Transverse colon (tissue), 4 donors: ENCODE data around the gene RIOK3.

Experiments used
- CTCF ChIP-seq, 5 experiments: fragments of 200-600 bp in 3 of 5; fragments of 450-650 bp in 2 of 5; sonication (generic) in 3 of 5; IDR thresholded peaks; 1 replicate in 2 of 5; 2 replicates in 3 of 5; pipeline ENCODE4 v1.5.1; 2016 to 2017; ENCODE audit warnings: antibody characterized with exemption in 5 of 5, inconsistent platforms in 3 of 5, mild to moderate bottlenecking in 2 of 5, moderate library complexity in 1 of 5
- EP300 ChIP-seq: sonication (generic); formaldehyde crosslinking; IDR thresholded peaks from one replicate; pipeline ENCODE4 v1.6.1; 2017; ENCODE audit warnings: antibody characterized with exemption, low read depth
- POLR2A ChIP-seq: fragments of 450-650 bp; IDR thresholded peaks from one replicate; pipeline ENCODE4 v1.6.1; 2016; ENCODE audit warnings: antibody characterized with exemption, mild to moderate bottlenecking, moderate library complexity
- POLR2AphosphoS5 ChIP-seq, 3 donors: sonication (generic); formaldehyde crosslinking; IDR thresholded peaks; one replicate each; pipeline ENCODE4 v1.6.1; 2016; ENCODE audit warnings: antibody characterized with exemption in 3 of 3

GRCh38 chr18:23512641-23513040 lies 59.6 kb downstream of the RIOK3 start:
- TF ChIP-seq CTCF (IDR thresholded peaks at IDR 0.05) (no peak), EP300 (no peak), POLR2A (no peak), POLR2AphosphoS5 (IDR thresholded peaks at IDR 0.05) (no peak)
